Caco-2 (cell line): ENCODE measurements around the gene ADD3. TPM values are rescaled to one million over a fixed set of nuclear protein-coding genes. Genes with fewer than 3 reads are reported as not detected.

Source experiments
- BruUV-seq: library from RNA; stranded (reverse); fragments of 400-500 nt; replicated peaks from 2 replicates; lab custom pipeline; 2021; lab: Mats Ljungman, UMichigan
- CTCF ChIA-PET: fragments of 300-600 bp; sonication (Branson Sonifier 250); formaldehyde crosslinking; loops from one replicate; lab custom pipeline; 2022; ENCODE audit warnings: antibody characterized with exemption; lab: Charles Lee
- POLR2A ChIA-PET: fragments of 300-600 bp; sonication (Branson Sonifier 250); formaldehyde crosslinking; loops from one replicate; lab custom pipeline; 2022; ENCODE audit warnings: antibody characterized with exemption; lab: Charles Lee
- DNase-seq, 2 experiments: peaks; one replicate each; pipeline versions ENCODE4 v3.0.0 to v3.0.0-alpha.2; 2020 to 2022
- H3K27me3 ChIP-seq: replicated peaks from 2 replicates; pipeline ENCODE4 v1.6.0; 2011; ENCODE audit warnings: low read length; ENCODE audit not compliant: control insufficient read depth, insufficient read depth
- H3K36me3 ChIP-seq: 2 replicates; pipeline ENCODE4 v1.5.1; 2011; ENCODE audit warnings: low read length; ENCODE audit not compliant: control insufficient read depth, insufficient read depth
- H3K4me1 ChIP-seq: fragments of 250-450 bp; sonication (Bioruptor Pico); 2 replicates; pipeline ENCODE4 v1.5.1; 2020; ENCODE audit warnings: mild to moderate bottlenecking
- H3K4me3 ChIP-seq: 2 replicates; pipeline ENCODE4 v1.5.1; 2011; ENCODE audit warnings: low read depth, mild to moderate bottlenecking, control low read depth, low read length
- H3K9me3 ChIP-seq: fragments of 250-450 bp; sonication (Bioruptor Pico); 2 replicates; pipeline ENCODE4 v1.5.1; 2020; ENCODE audit warnings: mild to moderate bottlenecking, moderate library complexity
- H3K27ac Mint-ChIP-seq: one replicate; pipeline ENCODE4 v1.8.0; 2022; ENCODE audit warnings: mixed read lengths; ENCODE audit not compliant: unreplicated experiment
- H3K27me3 Mint-ChIP-seq: one replicate; pipeline ENCODE4 v1.8.0; 2022; ENCODE audit warnings: mixed read lengths; ENCODE audit not compliant: insufficient read depth, unreplicated experiment
- H3K36me3 Mint-ChIP-seq: one replicate; pipeline ENCODE4 v1.8.0; 2022; ENCODE audit warnings: mild to moderate bottlenecking, mixed read lengths; ENCODE audit not compliant: insufficient read depth, unreplicated experiment
- H3K4me1 Mint-ChIP-seq: one replicate; pipeline ENCODE4 v1.8.0; 2022; ENCODE audit warnings: low read depth, mixed read lengths; ENCODE audit not compliant: unreplicated experiment
- H3K4me3 Mint-ChIP-seq: one replicate; pipeline ENCODE4 v1.8.0; 2022; ENCODE audit warnings: mild to moderate bottlenecking, moderate library complexity, mixed read lengths; ENCODE audit not compliant: unreplicated experiment
- H3K9me3 Mint-ChIP-seq: one replicate; pipeline ENCODE4 v1.8.0; 2022; ENCODE audit warnings: mixed read lengths; ENCODE audit not compliant: unreplicated experiment
- CTCF ChIP-seq, 2 experiments: fragments of 200-600 bp in 1 of 2; IDR thresholded peaks; 1 replicate in 1 of 2; 2 replicates in 1 of 2; pipeline versions ENCODE4 v1.5.1 to v1.8.0; 2011 to 2022; ENCODE audit warnings: antibody characterized with exemption in 1 of 2, control low read depth in 1 of 2, inconsistent platforms in 1 of 2, low read depth in 1 of 2, low read length in 1 of 2, mild to moderate bottlenecking in 1 of 2, moderate library complexity in 1 of 2; ENCODE audit not compliant: insufficient read depth in 1 of 2, severe bottlenecking in 1 of 2, unreplicated experiment in 1 of 2
- intact Hi-C: fragments of 100-400 bp; cut with micrococcal nuclease; formaldehyde crosslinking; loops from one replicate; pipeline ENCODE4 v1.10.0; 2022; ENCODE audit not compliant: unreplicated experiment
- total RNA-seq: library from RNA; stranded (reverse); gene quantifications from 2 replicates; pipeline ENCODE4 v1.2.3, GENCODE V29; 2022

Gene ADD3
- total RNA-seq, 1 experiment from 2014 or later: 264 TPM

GRCh38 chr10:110065269-110065668 is 57.5 kb downstream of the ADD3 start:
- Histone ChIP-seq H3K4me1 (peaks cover 34% of the 10 kb centered on the region), H3K9me3 (no peaks in the 10 kb centered on the region), H3K36me3 (no peaks in the 10 kb centered on the region), H3K4me3 (no peak overlapping the region), H3K27me3 (no peaks in the 10 kb centered on the region)
- CTCF ChIA-PET: no interaction called here
- Mint-ChIP-seq H3K27ac (no peak overlapping the region), H3K27me3 (no peaks in the 10 kb centered on the region), H3K9me3 (no peaks in the 10 kb centered on the region), H3K4me1 (peaks cover 41% of the 10 kb centered on the region), H3K4me3 (no peak overlapping the region), H3K36me3 (peaks cover 11% of the 10 kb centered on the region)
- no TSS peak for BruUV-seq
- no peak for DNase-seq
- POLR2A ChIA-PET: no interaction called here
- no peak for TF ChIP-seq CTCF (IDR thresholded peaks at IDR 0.05; ENCODE audit: insufficient read depth in 1 of 2, low read depth in 1 of 2, low read length in 1 of 2, severe bottlenecking in 1 of 2, unreplicated experiment in 1 of 2)
- intact Hi-C loops: no loop called here

- intact Hi-C loops: loop anchor here (1.0 kb wide), 1 partner anchor 9 kb away; no protein-coding TSS in a partner anchor
- peak; percentile 63 for DNase-seq
- Histone ChIP-seq H3K9me3 (no peaks in the 10 kb centered on the region; the same call in 1 of the 2 replicates), H3K27me3 (no peaks in the 10 kb centered on the region), H3K4me1 (peaks cover 41% of the 10 kb centered on the region), H3K36me3 (no peaks in the 10 kb centered on the region; the same call in 1 of the 2 replicates), H3K4me3 (no peak overlapping the region)
- CTCF ChIA-PET: interaction anchor here (0.9 to 1.8 kb wide), 4 partner anchors 9 to 184 kb away, joined by 3 to 9 read pairs (median 4); no protein-coding TSS in a partner anchor
- POLR2A ChIA-PET: interaction anchor here (0.5 kb wide), 1 partner anchor 82 kb away, joined by 4 read pairs; no protein-coding TSS in a partner anchor
- peak overlapping the region; percentile 11 for H3K4me3 Mint-ChIP-seq
- no TSS peak for BruUV-seq
- H3K36me3 Mint-ChIP-seq: peaks cover 14% of the 10 kb centered on the region
- no peaks in the 10 kb centered on the region for H3K9me3 Mint-ChIP-seq
- no peak for TF ChIP-seq CTCF (IDR thresholded peaks at IDR 0.05; ENCODE audit: insufficient read depth in 1 of 2, low read depth in 1 of 2, low read length in 1 of 2, severe bottlenecking in 1 of 2, unreplicated experiment in 1 of 2)
- peak overlapping the region; percentile 49 for H3K27ac Mint-ChIP-seq
- peaks cover 38% of the 10 kb centered on the region for H3K4me1 Mint-ChIP-seq
- H3K27me3 Mint-ChIP-seq: no peaks in the 10 kb centered on the region
These were observed 60.4 kb downstream of the ADD3 start for GRCh38 chr10:110067960-110068770.

- CTCF ChIA-PET: interaction anchor here (0.9 to 2.3 kb wide), 2 partner anchors 76 to 185 kb away, joined by 3 to 5 read pairs; no protein-coding TSS in a partner anchor
- intact Hi-C loops: loop anchor here (1.0 kb wide), 1 partner anchor 9 kb away; no protein-coding TSS in a partner anchor
- H3K36me3 Mint-ChIP-seq: peaks cover 12% of the 10 kb centered on the region
These were observed 61.0 kb downstream of the ADD3 start for GRCh38 chr10:110068780-110069179.

More at GRCh38 chr10:110068780-110069179, 61.0 kb downstream of the ADD3 start:
- Mint-ChIP-seq H3K9me3 (no peaks in the 10 kb centered on the region), H3K27me3 (no peaks in the 10 kb centered on the region), H3K4me3 (no peak overlapping the region), H3K4me1 (peaks cover 41% of the 10 kb centered on the region), H3K27ac (no peak overlapping the region)
- peaks cover 47% of the 10 kb centered on the region for H3K4me1 ChIP-seq
- BruUV-seq: no TSS peak
- TF ChIP-seq CTCF (IDR thresholded peaks at IDR 0.05; ENCODE audit: insufficient read depth in 1 of 2, low read depth in 1 of 2, low read length in 1 of 2, severe bottlenecking in 1 of 2, unreplicated experiment in 1 of 2): no peak
- H3K4me3 ChIP-seq: no peak overlapping the region
- H3K9me3 ChIP-seq: no peaks in the 10 kb centered on the region; the same call in 1 of the 2 replicates
- H3K27me3 ChIP-seq: no peaks in the 10 kb centered on the region
- H3K36me3 ChIP-seq: no peaks in the 10 kb centered on the region; the same call in 1 of the 2 replicates
- POLR2A ChIA-PET: no interaction called here
- DNase-seq: no peak
